GM12878 (cell line): ENCODE data around the gene PAGE2. TPM values are rescaled to one million over a fixed set of nuclear protein-coding genes. Genes with fewer than 3 reads are reported as not detected.

Experiments used
- SPI1 ChIP-seq: IDR thresholded peaks from 2 replicates; pipeline ENCODE4 v1.6.1; 2011; ENCODE audit warnings: low read depth, mild to moderate bottlenecking, low read length, moderate library complexity, borderline replicate concordance; ENCODE audit not compliant: insufficient read depth
- TCF12 ChIP-seq: IDR thresholded peaks from 2 replicates; pipeline ENCODE4 v1.6.1; 2011; ENCODE audit warnings: low read depth, mild to moderate bottlenecking, low read length
- WRNIP1 ChIP-seq: IDR thresholded peaks from 2 replicates; pipeline ENCODE4 v1.6.1; 2011; ENCODE audit warnings: low read depth, low read length, improper control_type of control experiment, borderline replicate concordance
- polyA plus RNA-seq, 11 experiments: library from polyadenylated mRNA; depleted of rRNA in 4 of 11; unstranded in 6 of 11; stranded (reverse) in 5 of 11; fragments of >200 nt; fragmentation: Nextera tagmentation in 4 of 11; fragmentation: Illumina TruSeq in 1 of 11; extraction: Ambion mirVana in 4 of 11; extraction: Trizol in 1 of 11; gene quantifications; 1 replicate in 1 of 11; 2 replicates in 10 of 11; pipeline versions ENCODE4 v1.2.1 to v1.2.3, GENCODE V29; 2011 to 2016; ENCODE audit warnings: inconsistent platforms in 2 of 11, missing spikeins in 2 of 11, low read depth in 1 of 11
- total RNA-seq, 4 experiments: library from RNA; depleted of rRNA in 3 of 4; stranded (reverse); fragments of >200 nt in 3 of 4; fragmentation: Illumina TruSeq in 1 of 4; extraction: Trizol in 1 of 4; gene quantifications; 2 replicates each; pipeline versions ENCODE4 v1.2.1 to v1.2.3, GENCODE V29; 2013 to 2021
- TF ChIP-seq, protein P1 (sequence below): IDR thresholded peaks from 2 replicates; pipeline ENCODE4 v1.6.1; 2012; ENCODE audit warnings: improper control_type of control experiment, low read depth, low read length; ENCODE audit not compliant: insufficient replicate concordance

Gene PAGE2
- total and polyA plus RNA-seq, 10 of the 15 experiments (the other 5 are each of a cell fraction or from before 2014, with no cell fraction given): 0.81 TPM; not detected in 9

DNA sequence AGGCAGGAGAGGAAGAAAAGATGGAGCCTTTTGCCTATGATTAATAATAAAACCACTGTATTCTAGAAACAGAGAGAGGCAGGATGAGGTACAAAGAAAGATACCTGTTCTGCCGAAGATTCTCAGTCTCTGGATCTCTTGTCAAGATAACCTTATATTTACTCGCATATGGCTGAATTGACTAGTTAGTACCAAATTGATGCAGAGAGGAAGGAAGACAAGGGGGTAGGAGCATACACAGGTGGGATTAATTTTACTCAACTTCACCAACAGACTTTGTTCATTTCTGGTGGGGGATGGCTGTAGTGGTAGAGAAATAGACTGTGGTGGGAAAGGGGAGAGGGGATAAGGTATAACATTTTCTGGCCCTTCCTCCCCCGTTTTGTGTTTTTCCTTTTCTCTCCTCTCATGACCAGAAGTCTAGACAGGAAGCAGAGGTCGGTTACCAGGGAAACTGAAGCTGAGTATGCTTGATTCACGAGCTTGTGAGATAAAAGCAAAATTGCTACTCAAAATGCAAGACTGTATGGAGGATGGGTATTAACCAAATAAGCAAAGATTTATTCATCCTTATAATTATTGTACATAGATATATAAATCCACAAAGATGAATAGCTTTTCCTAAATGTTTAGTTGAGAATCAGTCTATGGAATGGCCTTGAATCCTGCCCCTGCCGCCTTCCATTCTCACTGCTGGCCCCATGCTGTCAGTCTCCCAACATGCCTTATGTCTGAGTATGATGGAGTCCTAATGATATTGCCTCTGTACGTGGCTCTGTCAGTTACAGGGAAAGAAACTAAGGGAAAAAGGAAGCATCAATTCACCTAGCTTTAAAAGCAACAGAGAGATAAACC, 31.8 kb upstream of the PAGE2 start (continued):
- TF ChIP-seq, protein P1, sequence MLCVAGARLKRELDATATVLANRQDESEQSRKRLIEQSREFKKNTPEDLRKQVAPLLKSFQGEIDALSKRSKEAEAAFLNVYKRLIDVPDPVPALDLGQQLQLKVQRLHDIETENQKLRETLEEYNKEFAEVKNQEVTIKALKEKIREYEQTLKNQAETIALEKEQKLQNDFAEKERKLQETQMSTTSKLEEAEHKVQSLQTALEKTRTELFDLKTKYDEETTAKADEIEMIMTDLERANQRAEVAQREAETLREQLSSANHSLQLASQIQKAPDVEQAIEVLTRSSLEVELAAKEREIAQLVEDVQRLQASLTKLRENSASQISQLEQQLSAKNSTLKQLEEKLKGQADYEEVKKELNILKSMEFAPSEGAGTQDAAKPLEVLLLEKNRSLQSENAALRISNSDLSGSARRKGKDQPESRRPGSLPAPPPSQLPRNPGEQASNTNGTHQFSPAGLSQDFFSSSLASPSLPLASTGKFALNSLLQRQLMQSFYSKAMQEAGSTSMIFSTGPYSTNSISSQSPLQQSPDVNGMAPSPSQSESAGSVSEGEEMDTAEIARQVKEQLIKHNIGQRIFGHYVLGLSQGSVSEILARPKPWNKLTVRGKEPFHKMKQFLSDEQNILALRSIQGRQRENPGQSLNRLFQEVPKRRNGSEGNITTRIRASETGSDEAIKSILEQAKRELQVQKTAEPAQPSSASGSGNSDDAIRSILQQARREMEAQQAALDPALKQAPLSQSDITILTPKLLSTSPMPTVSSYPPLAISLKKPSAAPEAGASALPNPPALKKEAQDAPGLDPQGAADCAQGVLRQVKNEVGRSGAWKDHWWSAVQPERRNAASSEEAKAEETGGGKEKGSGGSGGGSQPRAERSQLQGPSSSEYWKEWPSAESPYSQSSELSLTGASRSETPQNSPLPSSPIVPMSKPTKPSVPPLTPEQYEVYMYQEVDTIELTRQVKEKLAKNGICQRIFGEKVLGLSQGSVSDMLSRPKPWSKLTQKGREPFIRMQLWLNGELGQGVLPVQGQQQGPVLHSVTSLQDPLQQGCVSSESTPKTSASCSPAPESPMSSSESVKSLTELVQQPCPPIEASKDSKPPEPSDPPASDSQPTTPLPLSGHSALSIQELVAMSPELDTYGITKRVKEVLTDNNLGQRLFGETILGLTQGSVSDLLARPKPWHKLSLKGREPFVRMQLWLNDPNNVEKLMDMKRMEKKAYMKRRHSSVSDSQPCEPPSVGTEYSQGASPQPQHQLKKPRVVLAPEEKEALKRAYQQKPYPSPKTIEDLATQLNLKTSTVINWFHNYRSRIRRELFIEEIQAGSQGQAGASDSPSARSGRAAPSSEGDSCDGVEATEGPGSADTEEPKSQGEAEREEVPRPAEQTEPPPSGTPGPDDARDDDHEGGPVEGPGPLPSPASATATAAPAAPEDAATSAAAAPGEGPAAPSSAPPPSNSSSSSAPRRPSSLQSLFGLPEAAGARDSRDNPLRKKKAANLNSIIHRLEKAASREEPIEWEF: no peak
- no peak for TF ChIP-seq TCF12
- no peak for TF ChIP-seq WRNIP1
- TF ChIP-seq SPI1: no peak
- TF ChIP-seq, all 136 proteins: peak for 0
